ENCODE measurements around the gene WNT10A.
"Not testable (repeated sequence)": the region's sequence is repeated elsewhere in the genome, so short reads cannot be mapped to it uniquely, and the experiment has no call there.

WNT10A gene

DNA sequence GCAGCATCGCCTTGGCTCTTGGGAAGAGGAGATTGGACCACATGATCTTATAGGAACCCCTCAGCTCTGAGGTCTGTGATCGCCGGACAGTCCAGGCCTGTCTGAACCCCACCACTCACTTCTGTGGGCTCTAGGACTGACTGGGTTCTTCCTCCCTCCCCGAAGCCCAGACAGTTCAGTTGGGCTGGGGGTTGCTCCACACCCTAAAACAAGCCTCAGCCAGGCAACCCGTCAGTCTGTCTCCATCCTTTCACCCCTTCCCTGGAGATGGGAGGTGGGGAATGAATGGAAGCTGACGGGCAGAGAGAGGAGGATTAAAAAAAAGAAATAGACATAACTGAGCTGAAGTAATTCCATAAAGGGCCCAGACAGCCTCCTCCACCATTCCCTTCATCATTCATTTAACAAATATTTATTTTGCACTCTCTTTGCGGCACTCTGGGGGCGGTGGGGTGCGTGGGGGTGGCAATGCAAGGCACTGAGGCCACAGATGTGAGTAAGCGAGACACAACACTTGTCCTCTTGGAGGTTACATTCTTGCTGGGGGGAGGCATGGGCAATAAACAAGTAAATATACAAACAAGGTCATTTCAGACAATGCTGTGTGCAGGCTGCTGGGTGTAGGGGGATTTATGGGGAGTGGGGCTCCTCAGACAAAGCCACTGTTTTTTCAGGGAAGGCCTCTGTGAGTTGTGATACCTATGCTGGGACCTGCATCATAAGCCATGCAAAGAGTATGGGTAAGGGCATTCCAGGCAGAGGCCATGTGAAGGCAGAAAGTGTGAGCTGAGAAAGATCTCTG, 12.9 kb downstream of the WNT10A start:
- DNase-seq (ENCODE audit: low read depth): no peak

DNA sequence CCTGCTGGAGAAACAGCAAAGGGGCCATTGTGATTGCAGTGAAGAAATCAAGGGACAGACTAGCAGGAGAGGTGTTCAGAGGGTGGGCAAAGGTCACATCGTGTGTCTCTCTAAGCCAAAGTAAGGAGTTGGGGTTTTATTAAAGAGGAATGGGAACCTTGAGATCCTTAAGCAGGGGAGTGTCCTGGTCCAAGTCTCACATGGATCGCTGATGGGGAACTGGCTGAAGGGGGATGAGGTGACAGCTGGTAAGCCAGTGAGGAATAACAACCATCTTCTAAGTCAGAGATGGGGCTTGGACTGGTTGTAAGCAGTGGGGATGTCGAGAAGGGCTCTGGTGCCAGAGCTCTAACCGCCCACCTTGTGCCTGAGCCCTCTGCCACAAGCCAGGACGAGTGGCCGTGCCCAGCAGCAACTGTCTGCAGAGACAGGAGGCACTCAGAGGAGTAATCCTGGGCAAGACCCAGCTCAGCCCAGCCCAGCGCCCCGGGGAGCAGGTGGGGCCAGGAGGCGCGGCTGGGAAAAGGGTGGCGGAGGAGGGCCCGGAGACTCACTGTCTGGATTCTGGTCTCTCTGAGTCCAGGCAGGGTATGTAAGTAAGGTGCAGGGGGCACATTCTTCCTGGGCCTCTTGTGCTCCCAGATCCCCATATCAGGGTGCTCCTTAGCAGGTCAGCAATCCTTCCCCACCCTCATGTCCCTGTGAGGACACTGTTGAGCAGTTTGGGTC, 13.7 kb downstream of the WNT10A start:
- DNase-seq (ENCODE audit: low read depth): no peak

DNA sequence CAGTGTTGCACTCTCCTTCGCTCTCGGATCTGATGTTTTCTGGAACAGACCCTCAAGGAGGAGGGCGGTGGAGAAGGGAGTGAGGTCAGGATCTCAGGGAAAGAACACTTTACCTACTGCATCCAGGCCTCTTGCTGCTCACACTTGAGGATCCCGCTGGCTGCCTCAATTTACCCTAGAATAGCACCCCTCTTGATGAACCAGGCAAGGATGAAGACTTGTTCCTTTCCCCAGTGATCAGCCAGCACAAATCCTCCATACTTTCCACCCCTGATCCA, 14.2 kb downstream of the WNT10A start:
- DNase-seq (ENCODE audit: low read depth): no peak

DNA sequence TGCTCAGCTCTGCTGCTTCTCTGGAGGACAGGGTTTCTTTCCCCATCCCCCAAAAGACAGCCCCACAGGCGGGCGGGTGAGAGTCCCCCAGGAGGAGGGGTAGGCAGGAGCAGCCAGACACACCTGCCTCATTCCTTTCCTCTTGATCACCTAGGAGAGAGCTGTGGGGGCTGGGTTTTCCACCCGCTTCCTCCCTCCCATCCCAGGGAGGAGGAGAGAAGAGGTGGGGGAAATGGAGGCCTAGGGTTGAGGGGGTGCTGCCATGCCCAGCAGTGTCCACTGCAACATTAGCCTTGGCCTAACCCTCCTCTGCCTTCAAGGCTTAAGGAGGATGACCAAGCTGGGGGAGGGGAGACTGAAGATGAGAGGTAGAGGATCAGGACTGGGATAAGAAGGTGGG, 14.7 kb downstream of the WNT10A start:
- DNase-seq (ENCODE audit: low read depth): no peak

DNA sequence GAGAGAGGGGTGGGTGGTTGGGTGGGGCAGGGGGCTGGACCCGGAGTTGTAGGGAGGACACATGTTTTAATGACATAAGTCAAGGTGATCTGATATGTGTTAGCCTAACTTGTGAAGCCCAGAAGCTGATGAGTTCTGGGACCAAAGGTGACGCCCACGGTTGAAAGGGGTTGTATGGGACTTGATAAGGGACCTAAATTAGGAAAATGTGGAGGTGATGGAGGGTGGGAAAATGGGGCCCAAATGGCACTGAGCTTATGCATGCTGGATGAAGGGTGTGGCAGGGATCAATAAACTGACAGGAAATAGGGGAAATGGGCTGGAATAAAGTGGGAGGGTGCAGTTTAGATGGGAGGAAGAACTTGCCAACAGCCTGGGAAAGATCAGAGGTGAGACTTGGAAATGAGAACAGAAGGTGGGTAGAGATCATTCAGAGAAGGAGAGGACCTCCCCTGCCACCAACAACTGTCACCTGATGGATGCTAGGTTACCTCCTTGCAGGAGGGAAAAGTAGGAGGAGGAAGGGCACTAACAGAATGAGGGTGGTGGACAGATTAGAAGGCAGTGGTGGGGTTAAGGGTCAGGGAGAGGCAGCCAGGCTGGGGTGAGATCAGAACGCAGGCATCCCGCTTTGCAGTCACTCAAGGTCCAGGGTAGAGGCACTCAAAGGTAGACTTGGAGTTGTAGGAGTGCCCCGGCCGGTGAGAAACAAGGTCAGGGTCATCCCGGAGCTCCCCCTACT, 15.3 kb downstream of the WNT10A start:
- DNase-seq (ENCODE audit: low read depth): no peak

- peak; percentile 91 for DNase-seq (ENCODE audit: low read depth)
Measured at GRCh38 chr2:218896501-218897393, 16.1 kb downstream of the WNT10A start.

DNA sequence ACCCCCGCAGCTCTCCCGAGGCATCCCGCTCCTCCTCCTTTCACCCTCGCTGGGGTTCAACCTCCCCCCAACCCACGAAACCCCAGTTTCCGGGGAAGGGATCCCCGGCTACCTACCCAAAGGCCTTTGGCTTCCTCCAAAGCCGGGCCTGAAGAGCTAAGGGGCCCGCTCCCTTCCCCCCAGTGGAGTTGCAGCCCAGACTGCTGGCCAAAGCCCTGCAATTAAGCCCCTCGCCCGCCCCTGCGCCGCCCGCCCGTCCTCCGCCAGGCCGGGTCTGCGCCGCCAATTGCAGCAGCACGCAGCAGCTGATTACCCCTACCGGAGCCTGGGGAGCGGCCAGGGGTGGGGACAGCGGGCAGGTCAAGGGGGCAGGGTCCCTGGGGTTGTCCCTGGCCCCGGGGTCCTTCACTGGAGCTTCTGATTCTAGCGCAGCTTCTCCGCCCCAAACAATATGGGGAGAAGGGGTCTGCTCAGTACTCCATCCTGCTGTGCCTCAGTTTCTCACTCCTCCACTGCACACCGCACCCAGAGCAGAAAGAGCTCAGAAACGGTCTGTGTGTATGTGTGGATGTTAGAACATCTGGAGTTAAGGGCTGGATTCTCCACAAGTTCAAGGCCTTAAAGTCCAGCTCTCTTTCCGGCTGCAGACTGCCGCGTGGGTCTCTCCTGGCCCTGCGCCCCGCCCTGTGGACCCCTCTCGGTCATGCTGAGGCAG, 16.9 kb downstream of the WNT10A start:
- no peak for DNase-seq (ENCODE audit: low read depth)

GRCh38 chr2:218898109-218898878, 17.6 kb downstream of the WNT10A start:
- peak; percentile 45 for DNase-seq (ENCODE audit: low read depth)

GRCh38 chr2:218899147-218899546, 18.5 kb downstream of the WNT10A start:
- DNase-seq (ENCODE audit: low read depth): no peak

GRCh38 chr2:218902427-218902826, 21.8 kb downstream of the WNT10A start:
- no peak for DNase-seq (ENCODE audit: low read depth)

- no peak for DNase-seq (ENCODE audit: low read depth)
Measured at GRCh38 chr2:218904176-218904575, 23.5 kb downstream of the WNT10A start.

GRCh38 chr2:218908721-218909619, 28.3 kb downstream of the WNT10A start:
- DNase-seq (ENCODE audit: low read depth): peak; percentile 75

DNA sequence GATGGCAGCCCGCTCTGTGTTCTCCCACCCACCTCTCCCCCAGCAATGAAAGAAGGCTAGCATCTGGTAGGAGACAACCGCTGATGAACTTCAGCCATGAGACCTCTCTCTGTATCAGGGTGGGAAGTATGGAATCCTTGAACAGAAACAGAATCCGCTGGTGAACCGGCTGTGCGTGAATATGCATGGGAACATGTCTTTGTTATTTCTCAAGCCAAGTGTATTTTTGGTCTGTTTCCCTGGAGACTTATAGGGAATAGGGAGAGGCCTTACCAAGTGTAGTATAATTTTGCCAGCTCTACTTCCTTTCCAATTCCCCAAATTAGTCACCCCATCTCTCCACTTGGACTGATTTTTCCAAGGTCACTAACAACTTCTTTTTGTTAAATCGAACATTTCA, 30.1 kb downstream of the WNT10A start:
- no peak for DNase-seq (ENCODE audit: low read depth)

GRCh38 chr2:218920504-218920903, 39.9 kb downstream of the WNT10A start:
- DNase-seq (ENCODE audit: low read depth): no peak

DNA sequence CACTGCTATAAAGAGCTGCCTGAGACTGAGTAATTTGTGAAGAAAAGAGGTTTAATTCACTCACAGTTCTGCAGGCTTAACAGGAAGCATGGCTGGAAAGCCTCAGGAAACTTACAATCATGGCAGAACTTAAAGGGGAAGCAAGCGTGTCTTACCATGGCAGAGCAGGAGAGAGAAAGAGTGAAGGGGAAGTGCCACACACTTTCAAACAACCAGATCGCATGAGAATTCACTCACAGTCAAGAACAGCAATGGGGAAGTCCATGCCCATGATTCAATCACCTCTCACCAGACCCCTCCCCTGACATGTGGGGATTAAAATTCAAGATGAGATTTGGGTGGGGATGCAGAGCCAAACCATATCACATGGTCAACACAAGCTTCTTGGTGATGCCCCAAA, 44.1 kb downstream of the WNT10A start:
- DNase-seq (ENCODE audit: low read depth): no peak

GRCh38 chr2:218925434-218925833, 44.8 kb downstream of the WNT10A start:
- no peak for DNase-seq (ENCODE audit: low read depth)

GRCh38 chr2:218927422-218927821, 46.8 kb downstream of the WNT10A start:
- no peak for DNase-seq (ENCODE audit: low read depth)

GRCh38 chr2:218927876-218928275, 47.2 kb downstream of the WNT10A start:
- no peak for DNase-seq (ENCODE audit: low read depth)

GRCh38 chr2:218930488-218930887, 49.8 kb downstream of the WNT10A start:
- not testable (repeated sequence) for DNase-seq (ENCODE audit: low read depth)

DNA sequence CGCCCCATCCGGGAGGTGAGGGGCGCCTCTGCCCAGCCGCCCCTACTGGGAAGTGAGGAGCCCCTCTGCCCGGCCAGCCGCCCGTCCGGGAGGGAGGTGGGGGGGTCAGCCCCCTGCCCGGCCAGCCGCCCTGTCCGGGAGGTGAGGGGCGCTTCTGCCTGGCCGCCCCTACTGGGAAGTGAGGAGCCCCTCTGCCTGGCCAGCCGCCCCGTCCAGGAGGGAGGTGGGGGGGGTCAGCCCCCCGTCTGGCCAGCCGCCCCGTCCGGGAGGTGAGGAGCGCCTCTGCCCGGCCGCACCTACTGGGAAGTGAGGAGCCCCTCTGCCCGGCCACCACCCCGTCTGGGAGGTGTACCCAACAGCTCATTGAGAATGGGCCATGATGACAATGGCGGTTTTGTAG, 51.1 kb downstream of the WNT10A start:
- not testable (repeated sequence) for DNase-seq (ENCODE audit: low read depth)
